ENCODE measurements around the gene ATP23. TPM values are rescaled to one million over a fixed set of nuclear protein-coding genes. Genes with fewer than 3 reads are reported as not detected.

Gene ATP23
- total RNA-seq, 1 experiment from 2014 or later, result 4.7 TPM

- no peak overlapping the region for H3K9ac ChIP-seq (ENCODE audit: extremely low read depth, insufficient read length, low read length)
- Mint-ChIP-seq H3K9me3 (no peaks in the 10 kb centered on the region), H3K36me3 (ENCODE audit: insufficient read depth in 1 of 3, low read depth in 3 of 3) (no peaks in the 10 kb centered on the region), H3K4me3 (no peak overlapping the region), H3K27ac (no peak overlapping the region), H3K27me3 (ENCODE audit: low read depth) (peaks cover 33% of the 10 kb centered on the region), H3K4me1 (peaks cover 5 to 10% of the 10 kb centered on the region in 2 experiments)
- no peak overlapping the region for H4K8ac ChIP-seq (replicated peaks; ENCODE audit: insufficient read length, low read depth, low read length)
- no peak overlapping the region for H3K18ac ChIP-seq (ENCODE audit: insufficient read length, low read depth, low read length)
- no peak overlapping the region for H2BK15ac ChIP-seq (ENCODE audit: low read depth, low read length)
- no peak overlapping the region for H3K4ac ChIP-seq (ENCODE audit: low read depth, low read length)
- no peak overlapping the region for H3K14ac ChIP-seq (ENCODE audit: insufficient read depth, low read length)
- no peak overlapping the region for H2BK120ac ChIP-seq (ENCODE audit: low read depth, low read length, poor library complexity, severe bottlenecking)
- no peaks in the 10 kb centered on the region for H3K4me1 ChIP-seq (ENCODE audit: insufficient read depth, low read length)
- no peak for DNase-seq
- no peak overlapping the region for H3K4me2 ChIP-seq (ENCODE audit: insufficient read depth, insufficient read length, low read length)
- H3K9me3 ChIP-seq (ENCODE audit: control insufficient read depth, low read depth, low read length), result no peaks in the 10 kb centered on the region
- no peaks in the 10 kb centered on the region for H3K79me2 ChIP-seq (ENCODE audit: insufficient read depth, low read length)
- no peaks in the 10 kb centered on the region for H3K27me3 ChIP-seq (ENCODE audit: insufficient read depth, low read length)
- no peak overlapping the region for H2BK12ac ChIP-seq (ENCODE audit: insufficient read length, low read depth, low read length)
- peaks cover 3% of the 10 kb centered on the region for H3K23me2 ChIP-seq (ENCODE audit: insufficient read length, low read depth, low read length, poor library complexity, severe bottlenecking)
- H4K5ac ChIP-seq (ENCODE audit: insufficient read length, low read depth, low read length), result no peak overlapping the region
- H3K79me1 ChIP-seq (ENCODE audit: insufficient read depth, low read depth, low read length, poor library complexity, severe bottlenecking), result no peaks in the 10 kb centered on the region
- H4K20me1 ChIP-seq (ENCODE audit: control insufficient read depth, insufficient read depth, insufficient read length), result no peaks in the 10 kb centered on the region
- no peak overlapping the region for H4K91ac ChIP-seq (ENCODE audit: insufficient read length, low read depth, low read length)
- no CpG with 5 or more reads among the region's 4 CpGs for WGBS (ENCODE audit: extremely low coverage, insufficient read length, low lambda C conversion rate)
- H2AK5ac ChIP-seq (ENCODE audit: insufficient read length, low read length), result no peak overlapping the region
- no peak overlapping the region for H3K27ac ChIP-seq (ENCODE audit: insufficient read length, low read depth, low read length)
- no peak overlapping the region for H3K23ac ChIP-seq (ENCODE audit: insufficient read length, low read depth, low read length)
- no peak overlapping the region for H2BK20ac ChIP-seq (ENCODE audit: low read depth, low read length, poor library complexity, severe bottlenecking)
- H3K56ac ChIP-seq (ENCODE audit: insufficient read length, low read depth, low read length), result no peak overlapping the region
- H3T11ph ChIP-seq (ENCODE audit: low read length), result no peak overlapping the region
- no peak overlapping the region for H2AFZ ChIP-seq (ENCODE audit: low read length)
- no peak for TF ChIP-seq CTCF (conservative IDR thresholded peaks at IDR 0.05)
- no peak overlapping the region for H2BK5ac ChIP-seq (ENCODE audit: insufficient read length, low read length)
Observed at GRCh38 chr12:57909056-57909455, 32.3 kb upstream of the ATP23 start.
